ENCODE data around the gene MGMT.

DNA sequence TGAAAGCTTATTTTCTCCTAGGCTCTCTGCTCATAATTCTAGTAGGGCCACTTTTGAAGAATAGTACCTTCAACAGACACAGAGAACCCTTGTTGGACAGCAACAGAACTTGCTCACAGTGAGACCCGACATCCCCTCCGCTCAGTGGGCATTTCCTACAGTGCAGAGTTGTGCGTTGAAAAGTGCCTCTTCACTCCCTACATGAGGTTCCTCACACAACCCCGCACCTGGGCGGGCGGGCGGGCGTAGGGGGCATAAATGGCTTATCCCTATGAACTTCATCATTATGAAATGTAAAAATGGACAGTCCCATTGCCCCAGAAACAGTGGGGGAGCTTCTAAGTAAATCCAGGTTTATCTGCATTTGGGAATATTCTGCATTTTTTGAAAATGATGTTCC, 174.9 kb downstream of the MGMT start:
- TF ChIP-seq, protein P1, sequence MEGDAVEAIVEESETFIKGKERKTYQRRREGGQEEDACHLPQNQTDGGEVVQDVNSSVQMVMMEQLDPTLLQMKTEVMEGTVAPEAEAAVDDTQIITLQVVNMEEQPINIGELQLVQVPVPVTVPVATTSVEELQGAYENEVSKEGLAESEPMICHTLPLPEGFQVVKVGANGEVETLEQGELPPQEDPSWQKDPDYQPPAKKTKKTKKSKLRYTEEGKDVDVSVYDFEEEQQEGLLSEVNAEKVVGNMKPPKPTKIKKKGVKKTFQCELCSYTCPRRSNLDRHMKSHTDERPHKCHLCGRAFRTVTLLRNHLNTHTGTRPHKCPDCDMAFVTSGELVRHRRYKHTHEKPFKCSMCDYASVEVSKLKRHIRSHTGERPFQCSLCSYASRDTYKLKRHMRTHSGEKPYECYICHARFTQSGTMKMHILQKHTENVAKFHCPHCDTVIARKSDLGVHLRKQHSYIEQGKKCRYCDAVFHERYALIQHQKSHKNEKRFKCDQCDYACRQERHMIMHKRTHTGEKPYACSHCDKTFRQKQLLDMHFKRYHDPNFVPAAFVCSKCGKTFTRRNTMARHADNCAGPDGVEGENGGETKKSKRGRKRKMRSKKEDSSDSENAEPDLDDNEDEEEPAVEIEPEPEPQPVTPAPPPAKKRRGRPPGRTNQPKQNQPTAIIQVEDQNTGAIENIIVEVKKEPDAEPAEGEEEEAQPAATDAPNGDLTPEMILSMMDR (IDR thresholded peaks at IDR 0.05): no peak
- TF ChIP-seq POLR2AphosphoS5 (IDR thresholded peaks at IDR 0.05): no peak
- no peak for TF ChIP-seq POLR2A (IDR thresholded peaks at IDR 0.05)
